Glutamatergic neuron (in vitro differentiated cells): ENCODE measurements around the gene ADCY2. TPM values are rescaled to one million over a fixed set of nuclear protein-coding genes. Genes with fewer than 3 reads are reported as not detected.

Experiments
- DNase-seq: peaks from one replicate; pipeline ENCODE4 v3.0.0; 2022
- H3K27ac Mint-ChIP-seq: one replicate; pipeline ENCODE4 v1.8.0; 2020; ENCODE audit warnings: mild to moderate bottlenecking, mixed read lengths, inconsistent platforms; ENCODE audit not compliant: unreplicated experiment
- H3K27me3 Mint-ChIP-seq: one replicate; pipeline ENCODE4 v1.8.0; 2020; ENCODE audit warnings: mild to moderate bottlenecking, moderate library complexity, mixed read lengths, inconsistent platforms; ENCODE audit not compliant: unreplicated experiment
- H3K36me3 Mint-ChIP-seq: one replicate; pipeline ENCODE4 v1.8.0; 2020; ENCODE audit warnings: mild to moderate bottlenecking, mixed read lengths, inconsistent platforms; ENCODE audit not compliant: unreplicated experiment
- H3K4me1 Mint-ChIP-seq: one replicate; pipeline ENCODE4 v1.8.0; 2020; ENCODE audit warnings: mild to moderate bottlenecking, low read depth, mixed read lengths, inconsistent platforms; ENCODE audit not compliant: unreplicated experiment
- H3K4me3 Mint-ChIP-seq: one replicate; pipeline ENCODE4 v1.8.0; 2020; ENCODE audit warnings: mild to moderate bottlenecking, mixed read lengths, inconsistent platforms; ENCODE audit not compliant: unreplicated experiment
- H3K9me3 Mint-ChIP-seq: one replicate; pipeline ENCODE4 v1.8.0; 2020; ENCODE audit warnings: mild to moderate bottlenecking, moderate library complexity, mixed read lengths, inconsistent platforms; ENCODE audit not compliant: unreplicated experiment
- total RNA-seq: library from RNA; stranded (reverse); fragmentation: NEBNext Ultra II Directional; extraction: Animal tissue kit (Norgen Biotek cat#: 25700); gene quantifications from one replicate; pipeline ENCODE4 v1.2.1, GENCODE V29; 2021; ENCODE audit not compliant: unreplicated experiment
- TF ChIP-seq, protein P1 (sequence below): fragments of 200-600 bp; sonication (generic); IDR thresholded peaks from one replicate; pipeline ENCODE4 v1.5.0; 2021; ENCODE audit not compliant: partially characterized antibody, unreplicated experiment

The ADCY2 gene
- total RNA-seq, 1 donor from 2014 or later, result 3.8 TPM

DNA sequence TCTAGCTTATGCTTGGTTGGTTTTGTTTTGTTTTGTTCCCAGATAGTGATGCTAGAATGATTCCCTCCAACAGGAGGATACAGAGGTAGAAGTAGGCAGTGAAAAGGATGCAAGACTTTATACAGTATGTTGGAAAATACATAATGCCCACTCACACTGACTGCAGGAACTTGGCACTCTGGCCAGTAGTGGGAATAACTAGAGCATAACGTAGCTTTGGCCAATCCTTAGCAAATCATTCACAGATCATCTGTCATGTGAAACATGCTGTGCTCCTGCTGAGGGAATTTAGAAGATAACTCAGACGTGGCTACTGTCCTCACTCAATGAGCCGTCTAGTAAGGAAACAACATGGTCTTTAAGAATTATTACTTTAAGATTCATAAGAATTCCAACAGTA lies 441.5 kb downstream of the ADCY2 start:
- no peaks in the 10 kb centered on the region for H3K4me1 Mint-ChIP-seq
- H3K27ac Mint-ChIP-seq, result no peak overlapping the region
- H3K9me3 Mint-ChIP-seq, result no peaks in the 10 kb centered on the region
- no peaks in the 10 kb centered on the region for H3K27me3 Mint-ChIP-seq
- TF ChIP-seq, protein P1, sequence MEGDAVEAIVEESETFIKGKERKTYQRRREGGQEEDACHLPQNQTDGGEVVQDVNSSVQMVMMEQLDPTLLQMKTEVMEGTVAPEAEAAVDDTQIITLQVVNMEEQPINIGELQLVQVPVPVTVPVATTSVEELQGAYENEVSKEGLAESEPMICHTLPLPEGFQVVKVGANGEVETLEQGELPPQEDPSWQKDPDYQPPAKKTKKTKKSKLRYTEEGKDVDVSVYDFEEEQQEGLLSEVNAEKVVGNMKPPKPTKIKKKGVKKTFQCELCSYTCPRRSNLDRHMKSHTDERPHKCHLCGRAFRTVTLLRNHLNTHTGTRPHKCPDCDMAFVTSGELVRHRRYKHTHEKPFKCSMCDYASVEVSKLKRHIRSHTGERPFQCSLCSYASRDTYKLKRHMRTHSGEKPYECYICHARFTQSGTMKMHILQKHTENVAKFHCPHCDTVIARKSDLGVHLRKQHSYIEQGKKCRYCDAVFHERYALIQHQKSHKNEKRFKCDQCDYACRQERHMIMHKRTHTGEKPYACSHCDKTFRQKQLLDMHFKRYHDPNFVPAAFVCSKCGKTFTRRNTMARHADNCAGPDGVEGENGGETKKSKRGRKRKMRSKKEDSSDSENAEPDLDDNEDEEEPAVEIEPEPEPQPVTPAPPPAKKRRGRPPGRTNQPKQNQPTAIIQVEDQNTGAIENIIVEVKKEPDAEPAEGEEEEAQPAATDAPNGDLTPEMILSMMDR, result no peak
- peaks cover 5% of the 10 kb centered on the region for H3K36me3 Mint-ChIP-seq
- no peak overlapping the region for H3K4me3 Mint-ChIP-seq
- DNase-seq, result no peak

DNA sequence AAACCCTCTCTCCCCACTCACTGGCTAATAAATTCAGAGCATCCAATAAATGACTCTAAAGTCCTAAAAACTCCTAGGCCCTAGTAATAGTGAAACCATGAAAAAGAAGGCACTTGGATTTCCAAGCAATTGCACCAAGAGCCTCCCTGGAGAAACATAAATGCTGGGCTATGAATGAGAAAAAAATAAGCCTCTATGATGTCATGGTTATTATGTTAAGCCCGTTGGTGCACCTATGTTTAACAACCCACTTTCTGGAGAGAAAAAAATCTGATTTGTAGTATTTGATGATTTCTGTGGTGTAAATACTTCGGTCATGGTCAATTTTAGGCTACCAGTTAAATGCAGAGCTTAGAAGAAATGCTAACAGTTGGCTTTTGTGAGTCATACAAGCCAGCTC lies 446.6 kb downstream of the ADCY2 start:
- H3K4me1 Mint-ChIP-seq, result no peaks in the 10 kb centered on the region
- no peak overlapping the region for H3K4me3 Mint-ChIP-seq
- no peak for DNase-seq
- H3K27me3 Mint-ChIP-seq, result no peaks in the 10 kb centered on the region
- H3K27ac Mint-ChIP-seq, result no peak overlapping the region
- TF ChIP-seq, protein P1, result no peak
- H3K36me3 Mint-ChIP-seq, result peaks cover 5% of the 10 kb centered on the region
- H3K9me3 Mint-ChIP-seq, result no peaks in the 10 kb centered on the region

- H3K36me3 Mint-ChIP-seq, result peaks cover 5% of the 10 kb centered on the region
These were observed 449.0 kb downstream of the ADCY2 start for GRCh38 chr5:7844901-7845300.

GRCh38 chr5:7845557-7845956 lies 449.6 kb downstream of the ADCY2 start:
- H3K27ac Mint-ChIP-seq, result no peak overlapping the region
- H3K4me1 Mint-ChIP-seq, result peaks cover 4% of the 10 kb centered on the region
- no peak overlapping the region for H3K4me3 Mint-ChIP-seq
- H3K27me3 Mint-ChIP-seq, result no peaks in the 10 kb centered on the region
- no peak for DNase-seq
- peaks cover 4% of the 10 kb centered on the region for H3K36me3 Mint-ChIP-seq
- H3K9me3 Mint-ChIP-seq, result peaks cover 3% of the 10 kb centered on the region
- TF ChIP-seq, protein P1, result no peak

More at GRCh38 chr5:7844901-7845300, 449.0 kb downstream of the ADCY2 start:
- Mint-ChIP-seq H3K4me3 (no peak overlapping the region), H3K27me3 (no peaks in the 10 kb centered on the region), H3K4me1 (peaks cover 4% of the 10 kb centered on the region), H3K9me3 (peaks cover 3% of the 10 kb centered on the region), H3K27ac (no peak overlapping the region)
- TF ChIP-seq, protein P1, result no peak
- no peak for DNase-seq

DNA sequence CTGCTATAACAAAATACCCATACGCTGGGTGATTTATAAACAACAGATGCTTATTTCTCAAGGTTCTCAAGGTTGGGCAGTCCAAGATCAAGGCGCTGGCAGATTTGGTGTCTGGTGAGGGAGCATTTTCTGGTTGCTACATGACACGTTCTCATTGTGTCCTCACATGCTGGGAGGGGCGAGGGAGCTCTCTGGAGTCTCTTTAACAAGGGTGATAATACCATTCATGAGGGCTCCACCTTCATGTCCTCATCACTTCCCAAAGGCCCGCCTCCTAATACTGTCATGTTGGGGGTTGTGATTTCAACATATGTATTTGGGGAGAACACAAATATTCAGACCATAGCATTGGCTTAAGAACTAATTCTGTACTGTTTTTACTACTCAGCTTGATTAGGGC lies 450.4 kb downstream of the ADCY2 start:
- H3K36me3 Mint-ChIP-seq, result no peaks in the 10 kb centered on the region
- TF ChIP-seq, protein P1, result no peak
- H3K27me3 Mint-ChIP-seq, result peaks cover 3% of the 10 kb centered on the region
- no peak overlapping the region for H3K27ac Mint-ChIP-seq
- DNase-seq, result no peak
- H3K9me3 Mint-ChIP-seq, result peaks cover 3% of the 10 kb centered on the region
- peaks cover 4% of the 10 kb centered on the region for H3K4me1 Mint-ChIP-seq
- H3K4me3 Mint-ChIP-seq, result no peak overlapping the region
